GM20431 (cell line): Measurements from ENCODE around the gene TMEM250.

ENCODE experiments used
- in situ Hi-C: fragments of 300-500 bp; cut with MseI, MboI; formaldehyde crosslinking; loops from one replicate; pipeline ENCODE4 v1.15.0; 2020; ENCODE audit warnings: low sequenced_read_pairs; ENCODE audit not compliant: unreplicated experiment

TMEM250 gene

GRCh38 chr9:136147890-136148714 lies 29.4 kb upstream of the TMEM250 start:
- in situ Hi-C loops = no loop called here

DNA sequence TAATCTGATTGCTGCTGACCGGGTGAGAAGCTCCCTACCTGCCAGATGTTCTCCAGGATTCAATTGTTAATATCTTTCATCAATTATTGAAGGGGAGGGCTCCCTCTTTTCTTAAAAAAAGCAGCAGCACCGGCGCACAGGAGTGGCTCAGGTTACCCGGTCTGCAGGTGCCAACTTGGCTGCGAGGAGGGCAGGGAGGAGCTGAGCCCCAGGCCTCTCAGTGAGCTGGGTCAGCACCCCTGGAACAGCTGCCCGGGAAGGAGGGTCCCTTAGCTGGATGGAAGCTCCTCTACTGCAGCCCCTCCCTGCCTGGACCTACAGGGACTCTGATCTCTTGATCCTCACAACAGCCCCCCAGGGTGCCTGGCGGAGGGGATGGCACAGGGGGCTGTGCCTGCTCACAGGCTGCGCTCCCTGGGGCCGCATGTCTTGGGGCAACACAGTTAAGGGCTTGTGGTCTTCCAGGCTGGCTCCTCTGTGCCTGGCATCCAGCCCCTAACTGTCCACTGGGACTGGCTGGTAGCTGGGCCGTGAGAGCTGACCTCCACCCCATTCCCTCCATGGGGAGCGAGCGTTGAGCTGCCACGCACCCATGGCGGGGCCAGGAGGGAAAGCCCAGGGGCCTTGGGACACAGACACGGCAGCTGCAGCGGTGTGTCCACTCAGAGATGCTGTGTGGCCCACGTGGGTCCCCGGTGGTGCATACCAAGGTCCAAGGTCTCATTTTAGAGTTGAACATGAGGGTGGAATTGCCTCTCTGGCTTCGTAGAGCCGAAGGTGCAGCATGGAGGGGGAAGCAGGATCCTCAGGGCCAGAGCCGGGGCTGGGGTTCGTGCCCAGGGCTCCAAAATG lies 28.6 kb upstream of the TMEM250 start:
- in situ Hi-C loops = no loop called here

DNA sequence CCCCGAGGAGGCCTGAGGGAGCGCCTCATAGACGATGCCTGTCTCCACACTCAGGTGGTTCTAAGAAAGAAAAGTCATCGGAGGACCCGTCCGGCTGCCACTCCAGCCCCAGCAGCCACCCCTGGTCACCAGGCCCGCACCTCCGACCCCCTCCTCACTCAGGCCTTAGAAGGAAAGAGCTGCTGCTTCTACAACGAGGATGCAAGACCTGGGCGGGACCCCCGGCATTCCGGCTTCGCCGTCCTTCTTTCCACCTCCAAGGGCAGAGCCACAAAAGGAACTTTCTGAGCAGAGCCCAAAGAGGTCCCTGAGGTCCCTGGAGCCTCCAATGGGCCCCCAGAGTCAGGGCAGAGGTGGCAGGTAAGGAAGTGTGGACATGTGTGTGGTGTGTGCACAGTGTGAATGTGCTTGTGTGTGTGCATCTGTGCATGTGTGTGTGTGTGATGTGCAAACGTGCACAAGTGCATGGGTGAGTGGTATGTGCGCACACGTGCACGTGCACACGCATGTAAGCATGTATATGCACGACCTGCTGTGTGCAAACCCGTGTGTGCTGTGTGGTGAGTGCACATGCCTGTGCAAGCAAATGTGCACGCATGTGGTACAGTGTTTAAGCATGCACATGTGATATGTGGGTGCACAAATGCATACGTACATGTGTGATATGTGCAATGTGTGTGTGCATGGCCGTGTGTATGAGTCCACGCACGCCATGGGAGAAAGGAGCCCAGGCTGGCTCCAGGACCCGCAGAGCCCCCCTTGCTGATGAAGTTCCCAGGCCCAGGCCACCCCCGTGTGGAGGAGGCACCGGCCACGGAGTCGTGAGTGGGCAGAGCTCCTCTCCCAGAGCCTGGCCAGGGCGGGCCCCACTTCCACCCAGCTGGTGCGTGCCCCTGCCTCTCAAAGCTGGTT lies 27.7 kb upstream of the TMEM250 start:
- in situ Hi-C loops = no loop called here

DNA sequence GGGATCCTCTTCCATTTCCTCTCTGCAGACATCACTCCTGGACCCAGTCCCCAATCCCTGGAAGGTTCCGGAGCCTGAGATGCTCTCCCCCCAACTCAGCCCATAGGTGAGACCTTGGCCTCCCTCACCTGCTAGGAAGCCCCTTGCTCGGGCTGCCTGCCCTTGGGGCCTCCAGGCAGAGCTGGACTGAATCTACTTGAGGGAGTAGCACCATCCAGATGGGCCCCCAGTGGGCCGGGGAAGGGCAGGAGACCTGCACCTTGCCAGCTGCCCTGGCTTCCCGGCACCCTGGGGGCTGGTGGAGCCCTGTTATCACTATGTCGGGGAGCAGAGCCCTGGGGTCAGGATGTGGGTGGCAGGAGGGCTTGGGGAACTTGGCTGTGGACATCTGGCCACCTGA lies 26.9 kb upstream of the TMEM250 start:
- in situ Hi-C loops = no loop called here

DNA sequence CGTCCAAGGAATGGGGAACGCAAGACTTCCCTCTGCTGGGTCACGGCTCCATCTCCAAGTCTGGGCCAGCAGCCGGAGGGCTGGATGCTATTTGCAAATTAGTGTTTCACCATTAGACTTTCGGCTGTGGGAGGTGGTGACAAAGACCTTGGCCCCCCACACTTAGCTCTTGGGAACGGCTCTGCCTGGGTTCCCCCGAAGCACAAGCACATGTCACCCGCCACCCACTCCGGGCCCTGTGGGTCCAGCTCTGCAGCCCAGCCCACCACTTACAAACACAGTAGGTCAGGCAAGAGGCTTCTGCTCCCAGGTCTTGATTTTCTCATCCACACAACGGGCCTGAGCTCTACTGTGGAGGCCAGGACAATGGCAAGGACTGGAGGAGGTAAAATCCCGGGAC lies 25.8 kb upstream of the TMEM250 start:
- in situ Hi-C loops = no loop called here

GRCh38 chr9:136143215-136144001 lies 24.7 kb upstream of the TMEM250 start:
- in situ Hi-C loops = no loop called here

GRCh38 chr9:136142859-136143214 lies 24.2 kb upstream of the TMEM250 start:
- in situ Hi-C loops = no loop called here

DNA sequence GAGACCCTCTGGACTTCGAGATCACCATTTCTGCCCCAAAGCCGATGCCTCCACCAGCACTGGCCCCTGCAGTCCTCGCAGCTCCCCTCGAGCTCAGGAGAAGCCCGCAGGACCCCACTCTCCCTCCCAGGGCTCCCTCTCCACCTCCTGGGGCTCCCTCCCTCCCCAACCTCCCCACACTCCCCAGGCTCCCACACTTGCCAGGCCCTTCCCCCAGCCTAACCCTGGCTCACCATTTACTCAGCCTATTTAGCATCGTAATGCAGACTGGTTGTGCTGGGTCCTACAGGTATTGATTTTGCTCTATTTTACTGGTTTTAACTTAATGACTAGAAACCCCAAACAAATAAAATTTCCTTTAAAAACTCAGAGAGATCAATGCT lies 23.7 kb upstream of the TMEM250 start:
- in situ Hi-C loops = no loop called here

- in situ Hi-C loops = no loop called here
Measured at GRCh38 chr9:136141682-136142413, 23.2 kb upstream of the TMEM250 start.

GRCh38 chr9:136140966-136141365 lies 22.3 kb upstream of the TMEM250 start:
- in situ Hi-C loops = no loop called here

- in situ Hi-C loops = no loop called here
Measured at GRCh38 chr9:136140046-136140445, 21.4 kb upstream of the TMEM250 start.

DNA sequence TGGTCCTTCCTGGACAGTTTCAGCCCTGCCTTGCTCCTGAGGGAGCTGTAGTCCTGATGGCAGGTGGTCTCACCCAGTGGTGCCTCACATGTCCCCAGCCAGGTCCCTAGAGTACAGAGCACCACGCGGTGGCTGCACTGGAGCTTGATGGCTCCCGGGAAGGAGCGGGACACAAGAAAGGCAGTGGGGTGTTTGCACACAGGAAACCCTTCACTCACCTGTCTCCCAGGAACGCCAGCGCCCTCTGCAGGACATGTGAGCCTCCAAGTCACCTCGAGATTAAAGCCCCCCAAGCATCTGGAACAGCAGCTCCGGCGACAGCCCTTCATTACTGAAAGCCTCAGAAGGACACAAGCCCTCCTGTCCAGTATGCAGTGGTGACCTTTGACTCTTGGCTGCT lies 19.9 kb upstream of the TMEM250 start:
- in situ Hi-C loops = no loop called here

GRCh38 chr9:136137321-136138265 lies 18.9 kb upstream of the TMEM250 start:
- in situ Hi-C loops = no loop called here

- in situ Hi-C loops = no loop called here
Measured at GRCh38 chr9:136136127-136136925, 17.7 kb upstream of the TMEM250 start.

- in situ Hi-C loops = no loop called here
Measured at GRCh38 chr9:136135326-136136126, 16.9 kb upstream of the TMEM250 start.

GRCh38 chr9:136133959-136134484 lies 15.3 kb upstream of the TMEM250 start:
- in situ Hi-C loops = no loop called here
